IPS-18c (cell line): ENCODE measurements around the gene CTRB1.
"Not testable (repeated sequence)": the region's sequence is repeated elsewhere in the genome, so short reads cannot be mapped to it uniquely, and the experiment has no call there.

Experiments
- H3K4me3 ChIP-seq: 2 replicates; pipeline ENCODE4 v1.7.0; 2013; ENCODE audit warnings: low read depth, mild to moderate bottlenecking, low read length, moderate library complexity; ENCODE audit not compliant: insufficient read depth
- H3K9me3 ChIP-seq: one replicate; pipeline ENCODE4 v1.6.1; 2013; ENCODE audit warnings: mild to moderate bottlenecking, low read length, moderate library complexity; ENCODE audit not compliant: control insufficient read depth, insufficient read depth

CTRB1 gene

DNA sequence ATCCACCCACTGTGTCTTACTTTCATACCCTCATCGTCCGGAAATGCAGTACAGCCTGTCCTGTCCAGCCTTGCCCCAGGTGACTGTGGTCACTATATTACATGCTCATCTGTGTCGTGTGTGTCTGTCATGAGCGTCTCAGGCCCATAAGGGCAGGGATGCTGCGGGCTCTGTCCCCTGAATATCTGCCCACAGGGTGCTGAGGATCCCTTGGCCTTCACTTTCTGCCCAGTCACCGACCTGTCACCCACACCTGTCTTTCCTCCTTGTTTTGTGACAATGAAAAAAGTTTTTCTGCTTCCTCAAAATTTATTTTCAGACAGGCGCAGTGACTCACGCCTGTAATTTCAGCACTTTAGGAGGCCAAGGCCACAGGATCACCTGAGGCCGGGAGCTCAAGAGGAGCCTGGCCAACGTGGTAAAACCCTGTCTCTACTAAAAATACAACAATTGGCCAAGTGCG lies 1.4 kb upstream of the CTRB1 start:
- Histone ChIP-seq H3K4me3 (no peak overlapping the region), H3K9me3 (no peaks in the 10 kb centered on the region)

DNA sequence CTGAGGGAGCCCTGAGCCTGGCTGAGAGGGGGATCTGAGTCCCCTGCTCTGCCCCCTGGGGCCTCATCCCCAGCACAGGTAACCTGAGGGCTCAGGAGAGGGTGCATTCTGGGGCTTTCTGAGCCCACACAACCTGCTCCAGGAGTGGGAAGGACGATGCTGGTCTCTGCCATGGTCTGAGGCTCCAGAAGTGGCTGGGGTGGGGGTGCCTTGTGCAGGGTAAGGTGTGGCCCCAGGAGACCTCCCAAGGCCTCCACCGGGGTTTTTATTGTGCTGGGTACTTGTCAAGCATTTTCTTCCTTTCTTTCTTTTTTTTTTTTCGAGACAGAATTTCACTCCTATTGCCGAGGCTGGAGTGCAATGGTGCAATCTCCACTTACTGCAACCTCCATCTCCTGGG lies 300 bp downstream of the CTRB1 start:
- no peaks in the 10 kb centered on the region for H3K9me3 ChIP-seq
- no peak overlapping the region for H3K4me3 ChIP-seq

DNA sequence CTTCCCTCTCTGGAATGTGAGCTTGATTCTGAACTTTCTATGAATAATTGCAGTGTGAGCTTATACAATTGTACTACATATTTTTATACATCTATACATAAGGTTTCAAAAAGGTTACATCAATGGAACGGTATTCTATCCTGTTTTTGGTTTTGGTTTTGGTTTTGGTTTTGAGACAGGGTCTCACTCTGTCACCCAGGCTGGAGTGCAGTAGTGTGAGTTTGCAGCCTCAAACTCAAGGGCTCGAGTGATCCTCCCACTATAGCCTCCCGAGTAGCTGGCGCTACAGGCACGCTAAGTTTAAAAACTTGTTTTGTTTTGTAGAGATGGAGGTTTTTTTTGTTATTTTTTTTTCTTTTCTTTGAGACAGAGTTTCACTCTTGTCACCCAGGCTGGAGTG lies 1.1 kb downstream of the CTRB1 start:
- Histone ChIP-seq H3K9me3 (no peaks in the 10 kb centered on the region), H3K4me3 (no peak overlapping the region)

DNA sequence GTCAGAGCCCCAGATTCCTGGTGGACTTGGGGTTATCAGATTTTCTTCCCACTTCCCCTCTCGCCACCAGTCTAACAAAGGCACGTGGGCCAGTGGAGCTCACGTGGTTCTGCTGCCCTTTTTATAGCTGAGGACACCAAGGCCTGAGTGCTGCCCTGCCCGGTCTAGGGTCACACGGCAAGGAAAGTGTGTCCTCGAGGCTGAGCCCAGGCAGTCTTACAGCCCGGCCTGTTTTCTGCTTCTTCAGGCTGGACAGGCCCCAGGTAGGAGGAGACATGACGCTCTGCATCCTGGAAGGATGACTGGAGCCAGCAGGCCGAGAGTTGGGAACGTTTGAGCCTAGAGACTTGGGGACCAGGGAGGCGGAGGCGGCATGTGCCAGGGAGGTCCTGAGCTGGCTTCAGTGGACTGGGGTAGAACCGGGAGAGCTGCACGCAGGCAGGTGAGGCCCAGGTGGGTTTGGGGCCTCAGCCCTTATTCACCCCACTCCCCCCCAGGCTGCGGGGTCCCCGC lies 3.5 kb downstream of the CTRB1 start:
- no peaks in the 10 kb centered on the region for H3K9me3 ChIP-seq
- no peak overlapping the region for H3K4me3 ChIP-seq

DNA sequence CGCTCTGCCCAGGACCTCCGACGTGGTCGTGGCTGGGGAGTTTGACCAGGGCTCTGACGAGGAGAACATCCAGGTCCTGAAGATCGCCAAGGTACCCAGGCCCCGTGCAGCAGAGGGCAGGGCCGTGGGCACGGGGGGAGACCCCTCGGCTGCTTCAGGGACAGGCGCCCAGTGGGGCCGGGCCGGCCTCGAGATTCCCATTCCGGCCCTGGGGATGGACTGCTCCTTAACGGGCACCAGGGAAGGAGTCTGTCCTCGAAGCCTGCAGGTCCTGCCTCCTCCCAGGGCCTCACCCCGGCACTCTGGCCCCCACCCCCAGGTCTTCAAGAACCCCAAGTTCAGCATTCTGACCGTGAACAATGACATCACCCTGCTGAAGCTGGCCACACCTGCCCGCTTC lies 4.3 kb downstream of the CTRB1 start:
- not testable (repeated sequence) for H3K9me3 ChIP-seq

DNA sequence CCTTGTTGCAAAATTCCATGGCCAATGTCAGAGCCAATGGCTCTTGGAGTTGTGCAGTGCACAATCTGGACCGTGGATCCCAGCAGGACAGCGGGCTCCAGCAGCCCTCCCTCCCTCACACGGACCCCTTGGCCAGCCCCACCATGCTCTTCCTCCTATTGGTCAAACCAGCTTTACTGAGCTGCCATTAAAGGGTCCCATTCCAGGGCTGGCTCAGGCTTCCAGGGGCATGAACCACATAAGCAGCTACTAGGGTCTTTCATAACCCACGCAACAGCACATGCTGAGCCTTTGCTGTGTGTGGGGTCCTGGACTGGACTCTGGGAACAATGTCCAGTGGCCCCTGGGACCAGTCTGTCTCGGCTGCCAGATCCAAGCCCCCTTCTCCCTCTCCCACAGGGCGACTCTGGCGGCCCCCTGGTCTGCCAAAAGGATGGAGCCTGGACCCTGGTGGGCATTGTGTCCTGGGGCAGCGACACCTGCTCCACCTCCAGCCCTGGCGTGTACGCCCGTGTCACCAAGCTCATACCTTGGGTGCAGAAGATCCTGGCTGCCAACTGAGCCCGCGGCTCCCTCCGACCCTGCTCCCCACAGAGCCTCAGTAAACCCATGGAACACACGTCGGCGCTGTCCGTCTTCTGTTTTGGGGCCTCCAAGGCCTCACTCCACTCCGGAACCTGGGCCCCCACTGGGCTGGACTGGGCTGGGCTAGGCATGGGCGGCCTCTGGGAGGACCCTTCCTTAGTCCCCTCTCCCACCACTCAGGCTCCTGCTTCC lies 5.7 kb downstream of the CTRB1 start:
- H3K4me3 ChIP-seq = no peak overlapping the region
- no peaks in the 10 kb centered on the region for H3K9me3 ChIP-seq

More for the DNA sequence above, 4.3 kb downstream of the CTRB1 start:
- not testable (repeated sequence) for H3K4me3 ChIP-seq

DNA sequence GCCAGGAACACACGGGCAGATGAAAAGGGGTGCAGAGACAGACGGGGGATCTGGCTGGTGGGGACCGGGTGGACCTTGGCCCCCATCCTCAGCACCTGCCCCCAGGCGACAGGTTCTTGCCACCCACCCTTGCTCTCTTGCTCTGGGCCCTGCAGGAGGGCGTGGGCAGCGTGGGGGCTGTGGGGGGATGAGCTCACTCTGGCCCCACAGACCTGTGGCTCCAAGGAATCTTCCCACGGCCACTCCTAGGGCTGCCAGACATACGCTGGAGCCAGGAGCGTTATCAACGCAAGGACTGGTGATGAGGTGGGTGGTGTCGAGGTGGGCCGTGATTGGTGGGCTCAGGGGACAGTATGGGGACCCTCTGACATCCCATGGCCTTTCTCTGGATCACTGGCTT lies 6.3 kb downstream of the CTRB1 start:
- no peak overlapping the region for H3K4me3 ChIP-seq
- H3K9me3 ChIP-seq = no peaks in the 10 kb centered on the region

DNA sequence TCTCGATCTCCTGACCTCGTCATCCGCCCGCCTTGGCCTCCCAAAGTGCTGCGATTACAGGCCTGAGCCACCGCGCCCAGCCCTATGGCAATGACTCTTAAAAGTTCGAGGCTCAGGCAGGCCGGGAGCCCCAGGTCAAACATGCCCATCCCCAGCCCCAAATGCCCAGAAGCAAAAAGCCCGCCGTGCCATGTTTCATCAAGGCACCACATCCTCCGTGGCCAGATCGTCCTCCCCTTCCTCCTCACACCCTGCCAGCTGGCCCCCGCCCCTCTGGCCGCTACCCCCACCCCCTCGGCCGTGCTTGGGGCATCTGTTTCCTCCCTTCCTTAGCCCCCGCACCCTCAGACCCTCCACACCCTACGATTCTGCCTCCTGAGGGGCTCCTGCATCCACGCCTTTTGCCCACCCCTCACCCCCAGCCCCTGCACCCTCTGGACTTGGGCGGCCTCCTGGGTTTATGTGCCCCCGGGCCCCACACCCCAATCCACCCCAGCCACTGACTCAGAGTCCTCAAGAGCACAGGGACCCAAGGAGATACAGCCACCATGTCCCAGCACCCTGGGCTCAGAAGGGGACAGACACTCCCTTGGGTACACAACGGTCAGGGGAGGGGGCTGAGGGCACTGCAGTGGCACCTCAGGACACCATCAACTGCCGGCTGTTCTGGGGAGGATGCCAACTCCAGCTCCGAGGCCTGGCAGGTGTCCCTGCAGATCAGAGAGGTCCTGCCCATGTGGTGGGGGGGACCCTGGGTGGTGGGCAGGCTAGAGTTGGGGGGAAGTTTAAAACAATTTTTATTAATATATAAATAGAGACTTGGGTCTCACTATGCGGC lies 7.1 kb downstream of the CTRB1 start:
- Histone ChIP-seq H3K4me3 (no peak overlapping the region), H3K9me3 (no peaks in the 10 kb centered on the region)

DNA sequence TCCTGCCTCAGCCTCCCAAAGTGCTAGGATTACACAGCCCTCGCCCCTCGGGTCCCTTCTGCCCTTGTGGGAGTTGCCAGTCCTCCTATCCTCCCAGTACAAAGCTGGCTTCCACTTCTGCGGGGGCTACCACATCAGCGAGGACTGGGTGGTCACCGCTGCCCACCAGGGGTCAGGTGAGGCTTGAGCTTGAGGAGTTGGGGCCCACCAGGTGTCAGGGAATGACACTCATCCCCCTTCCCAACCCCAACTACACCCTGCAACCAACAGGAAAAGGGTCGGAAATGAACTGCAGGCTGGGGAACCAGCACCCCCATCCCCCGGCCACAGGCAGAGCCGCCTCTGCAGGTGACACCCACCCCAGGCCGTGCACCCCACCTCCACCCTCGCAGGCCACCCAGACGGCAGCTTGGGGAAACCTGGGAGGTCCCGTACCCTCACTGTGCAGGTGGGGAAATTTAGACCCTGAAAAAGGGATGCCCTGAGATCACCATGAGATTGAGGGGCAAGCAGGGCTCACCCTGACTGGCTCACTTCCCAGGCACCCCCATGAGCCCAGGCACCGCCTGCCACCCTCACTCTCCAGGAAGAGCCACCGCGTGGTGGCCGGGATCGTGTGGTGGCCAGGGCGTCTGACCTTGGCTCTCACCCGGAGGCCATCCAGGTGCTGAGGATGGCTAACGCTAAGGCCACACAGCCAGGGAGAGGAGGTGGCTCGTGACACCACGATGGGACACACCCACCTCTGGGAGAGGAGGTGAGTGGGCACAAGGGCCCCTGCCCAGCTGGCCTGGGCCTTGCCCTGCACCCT lies 8.0 kb downstream of the CTRB1 start:
- Histone ChIP-seq H3K9me3 (no peaks in the 10 kb centered on the region), H3K4me3 (no peak overlapping the region)

DNA sequence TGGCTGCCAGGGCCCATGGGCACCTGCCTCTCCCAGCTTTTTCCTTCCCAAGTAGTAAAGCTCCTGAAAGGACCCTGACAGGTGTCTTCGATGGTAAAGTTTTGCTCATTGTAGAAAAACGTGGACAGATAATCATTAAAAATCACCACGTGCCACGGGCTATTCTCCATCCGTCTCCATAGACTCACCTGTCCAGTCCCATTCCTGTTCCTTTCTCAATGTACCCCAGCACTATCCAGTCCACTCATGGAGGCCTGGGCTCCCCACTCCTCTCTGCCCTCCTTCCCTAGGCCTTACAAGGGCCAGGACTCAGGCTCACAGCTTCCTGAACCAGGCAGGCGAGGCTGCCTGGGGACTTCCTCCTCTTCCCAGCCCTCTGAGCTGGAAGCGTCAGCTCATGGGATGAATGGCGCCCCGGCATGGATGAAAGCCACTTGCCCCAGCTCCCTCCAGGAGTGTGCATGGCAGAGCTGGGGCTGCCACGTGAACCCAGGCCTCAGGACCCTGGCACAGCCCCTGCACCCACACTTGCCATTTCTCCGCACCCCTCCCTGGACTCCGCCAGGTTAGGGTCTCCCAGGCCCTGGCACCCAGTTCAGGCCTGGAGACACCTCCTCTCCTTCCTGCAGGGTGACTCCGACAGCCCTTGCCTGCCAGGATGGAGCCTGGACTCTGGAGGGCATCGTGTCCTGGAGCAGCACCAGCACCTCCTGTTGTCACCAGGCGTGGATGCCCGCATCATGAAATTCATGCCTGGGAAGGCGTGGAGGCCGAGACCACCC lies 8.8 kb downstream of the CTRB1 start:
- no peak overlapping the region for H3K4me3 ChIP-seq
- no peaks in the 10 kb centered on the region for H3K9me3 ChIP-seq

DNA sequence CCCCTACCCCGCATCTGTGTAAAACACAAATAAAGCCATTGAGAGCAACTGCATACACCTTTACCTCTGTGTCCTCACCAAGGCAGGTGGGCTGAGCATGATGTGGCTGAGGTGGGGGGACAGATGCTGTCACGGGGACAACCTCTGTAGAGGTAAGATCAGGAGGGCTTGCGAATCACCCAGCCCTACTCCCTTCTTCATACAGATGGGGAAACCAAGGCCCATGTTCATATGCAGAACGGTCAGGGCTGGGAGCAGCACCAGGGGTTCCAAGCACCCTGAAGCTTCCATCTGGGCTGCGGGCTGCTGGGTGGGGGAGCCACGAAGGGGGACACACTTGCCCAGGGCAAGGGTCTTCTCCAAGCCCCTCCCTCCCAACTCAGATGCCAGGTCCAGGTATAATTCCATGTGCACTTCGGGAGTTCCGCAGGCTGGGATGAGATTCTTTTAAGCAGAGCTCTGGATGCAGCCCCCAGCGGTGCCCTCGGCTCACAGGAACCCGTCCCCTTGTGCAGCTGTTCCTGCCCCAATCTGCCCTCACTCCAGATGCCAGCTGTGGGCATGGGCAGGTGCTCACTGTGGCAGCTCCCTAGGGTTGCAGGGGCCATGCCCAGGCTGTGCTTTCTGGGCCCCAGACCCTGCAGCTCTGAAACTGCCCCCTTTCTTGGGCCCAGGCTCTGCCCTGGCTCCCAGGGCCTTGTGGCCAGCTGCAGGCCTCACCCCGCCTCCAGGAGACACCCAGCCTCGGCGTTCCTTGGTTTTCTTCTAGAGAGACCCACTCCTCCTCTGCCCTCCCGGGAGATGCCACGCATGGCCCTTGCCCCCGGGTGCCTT lies 9.6 kb downstream of the CTRB1 start:
- no peak overlapping the region for H3K4me3 ChIP-seq
- no peaks in the 10 kb centered on the region for H3K9me3 ChIP-seq

DNA sequence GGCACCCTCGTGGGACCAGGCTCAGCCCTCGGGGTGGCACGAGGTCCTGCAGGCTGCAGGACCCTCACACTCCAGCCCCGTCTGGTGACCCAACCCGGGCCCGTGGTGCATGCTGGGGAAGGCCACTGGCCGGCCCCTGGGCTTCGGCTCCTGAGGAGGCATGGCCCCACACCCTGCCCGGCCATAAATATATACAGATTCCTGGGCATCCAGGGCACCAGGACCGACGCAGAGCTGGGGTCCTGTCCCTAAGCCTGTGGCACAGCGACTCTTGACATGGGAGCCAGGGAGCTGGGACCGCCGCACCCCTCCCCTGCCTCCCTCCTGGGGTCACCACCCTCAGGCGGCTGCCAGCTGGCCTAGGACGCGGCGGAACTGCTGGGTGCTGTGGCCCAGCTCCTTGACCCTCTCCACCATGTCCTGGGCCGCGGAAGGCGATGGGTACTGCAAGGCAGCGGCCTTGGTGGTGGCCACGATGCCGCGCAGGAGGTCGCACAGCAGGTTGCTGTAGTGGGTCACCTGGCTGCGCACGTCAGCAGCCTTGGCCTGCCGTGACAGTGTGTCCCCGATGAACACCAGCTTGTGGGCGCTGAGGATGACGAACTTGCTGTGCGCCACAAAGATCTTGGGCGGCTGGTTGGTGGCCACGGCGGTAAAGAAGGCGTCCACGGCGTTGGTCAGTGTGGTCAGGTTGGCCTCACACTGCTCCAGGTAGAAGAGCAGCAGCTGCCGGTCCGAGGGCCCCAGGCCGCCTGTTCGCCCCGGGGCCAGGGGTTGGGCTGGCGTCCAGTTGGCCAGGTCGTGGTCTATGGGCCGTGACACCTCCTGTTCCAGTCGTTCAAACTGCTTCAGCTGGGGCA lies 10.6 kb downstream of the CTRB1 start:
- H3K4me3 ChIP-seq = no peak overlapping the region

DNA sequence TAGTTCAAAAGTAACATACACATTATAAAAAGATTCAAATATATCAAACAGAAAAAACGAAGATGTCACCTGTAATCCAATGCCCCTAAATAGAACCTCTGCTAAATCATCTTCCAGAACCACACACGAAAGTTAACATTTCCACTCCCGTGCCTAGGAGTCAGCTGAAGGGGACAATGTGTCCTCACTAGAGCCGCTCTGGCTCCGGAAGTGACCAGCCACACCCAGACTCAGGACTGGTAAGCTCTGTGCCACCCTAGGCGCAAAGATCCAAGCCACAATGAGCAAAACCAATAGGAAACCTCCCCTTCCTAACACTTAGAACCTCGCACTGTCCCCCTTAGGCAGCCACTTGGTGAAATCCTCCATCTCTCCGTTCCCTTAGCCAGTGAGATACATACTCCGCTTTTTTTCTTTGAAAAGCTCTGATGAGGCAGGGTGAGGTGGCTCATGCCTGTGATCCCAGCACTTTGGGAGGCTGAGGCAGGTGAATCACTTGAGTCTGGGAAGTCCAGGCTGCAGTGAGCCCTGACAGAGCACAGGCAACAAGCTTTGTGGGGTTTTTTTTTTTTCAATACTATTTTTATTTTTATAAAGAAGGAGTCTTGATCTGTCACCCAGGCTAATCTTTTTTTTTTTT lies 11.8 kb downstream of the CTRB1 start:
- Histone ChIP-seq H3K9me3 (no peaks in the 10 kb centered on the region), H3K4me3 (no peak overlapping the region)

More for the DNA sequence above, 10.6 kb downstream of the CTRB1 start:
- H3K9me3 ChIP-seq = no peaks in the 10 kb centered on the region

DNA sequence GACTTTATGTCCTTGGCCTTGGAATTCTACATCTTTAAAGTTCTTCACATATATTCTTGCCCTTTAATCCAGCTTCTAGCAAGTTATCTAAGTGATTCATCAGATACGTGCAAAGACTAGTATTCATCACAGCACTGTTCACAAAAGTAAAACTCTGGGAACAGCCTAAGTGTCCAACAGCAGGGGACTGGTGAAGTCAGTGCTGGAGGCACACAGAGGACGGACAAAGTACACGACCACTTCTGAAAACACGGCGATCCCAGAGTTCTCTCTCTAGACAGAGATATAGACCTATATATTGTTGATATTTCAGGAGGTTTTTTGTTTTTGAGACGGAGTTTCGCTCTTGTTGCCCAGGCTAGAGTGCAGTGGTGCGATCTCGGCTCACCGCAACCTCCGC lies 12.8 kb downstream of the CTRB1 start:
- H3K4me3 ChIP-seq = no peak overlapping the region
- no peaks in the 10 kb centered on the region for H3K9me3 ChIP-seq

DNA sequence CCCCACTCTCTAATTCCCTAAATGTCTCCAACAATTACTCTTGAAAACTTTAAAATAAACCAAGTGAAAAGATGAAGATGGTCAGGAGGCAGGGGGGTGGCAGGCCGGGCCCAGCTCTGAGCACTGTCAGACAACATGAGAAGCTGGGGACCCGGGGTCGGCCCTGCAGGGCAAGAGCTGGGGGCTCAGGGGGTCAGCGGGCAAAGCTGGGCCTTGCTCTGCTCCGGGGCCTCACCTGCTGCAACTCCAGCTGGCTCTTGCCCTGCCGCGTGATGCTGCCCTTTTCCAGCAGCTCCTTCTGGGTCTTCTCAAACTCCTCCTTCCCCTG lies 14.8 kb downstream of the CTRB1 start:
- H3K4me3 ChIP-seq = no peak overlapping the region
- no peaks in the 10 kb centered on the region for H3K9me3 ChIP-seq
